NT2/D1 (cell line): ENCODE measurements around the gene CACNA2D2.

ENCODE experiments used
- SUZ12 ChIP-seq: IDR thresholded peaks from 2 replicates; pipeline ENCODE4 v1.6.1; 2011; ENCODE audit not compliant: insufficient read length, insufficient read depth; ENCODE audit errors: extremely low read depth
- YY1 ChIP-seq: IDR thresholded peaks from 2 replicates; pipeline ENCODE4 v1.6.1; 2011; ENCODE audit not compliant: insufficient read length, insufficient read depth
- ZNF274 ChIP-seq: IDR thresholded peaks from 2 replicates; pipeline ENCODE4 v1.6.1; 2011; ENCODE audit warnings: mild to moderate bottlenecking, low read depth, low read length

DNA sequence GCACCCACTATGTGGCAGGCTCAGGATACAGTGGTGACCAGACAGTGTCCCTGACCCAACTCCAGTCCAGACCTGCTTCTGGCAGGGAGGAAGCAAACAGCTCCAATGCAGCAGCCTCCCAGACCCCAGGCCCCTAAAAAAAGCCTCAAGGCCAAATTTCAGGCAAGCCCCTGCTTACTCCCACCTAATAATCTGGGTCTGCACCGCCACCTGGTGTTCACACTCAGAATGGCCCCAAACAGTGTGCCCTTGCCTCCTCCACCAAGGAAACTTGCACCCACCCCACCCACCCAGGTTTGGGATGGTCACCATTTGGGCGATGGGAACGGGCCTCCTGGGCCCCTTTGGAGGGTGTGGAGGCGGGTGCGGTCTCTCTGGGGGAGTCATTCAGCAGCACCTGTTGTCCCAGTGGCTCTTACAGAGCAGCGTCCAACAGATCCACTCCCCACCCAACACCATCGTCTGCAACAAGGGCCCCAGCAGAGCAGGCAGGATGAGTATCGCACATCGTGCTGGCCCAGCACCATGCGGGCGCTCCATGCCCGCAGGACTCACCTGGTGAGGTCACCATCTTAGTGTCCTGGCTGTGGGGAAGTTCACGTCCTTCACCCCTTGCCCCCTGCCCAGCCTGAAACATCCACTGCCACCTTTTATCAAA, 46.8 kb upstream of the CACNA2D2 start:
- TF ChIP-seq YY1 = no peak
- TF ChIP-seq ZNF274 = no peak
- TF ChIP-seq SUZ12 = no peak
